ENCODE results near the gene TXNDC16. TPM values are rescaled to one million over a fixed set of nuclear protein-coding genes. Genes with fewer than 3 reads are reported as not detected.
A peak's percentile ranks its signal among the peaks of the same experiment; 100 is the strongest.

TXNDC16 gene
- total RNA-seq, 4 donors from 2014 or later, result 3.7 to 14.1 (median 7.4) TPM

- Histone ChIP-seq H3K27ac (no peak overlapping the region), H3K4me1 (peaks cover 0 to 5% of the 10 kb centered on the region in 2 donors), H3K36me3 (no peaks in the 10 kb centered on the region), H3K27me3 (no peaks in the 10 kb centered on the region), H3K4me3 (replicated peaks in 1 of 3) (no peak overlapping the region), H3K9me3 (no peaks in the 10 kb centered on the region)
- DNase-seq, result no peak
- WGBS, 2 donors, result 96 to 99% methylated on average over 2 of the region's 2 CpGs
- TF ChIP-seq CTCF (IDR thresholded peaks at IDR 0.05) (no peak), POLR2A (IDR thresholded peaks at IDR 0.05) (no peak)
- intact Hi-C loops (cut with DNase I), result no loop called here
Observed at GRCh38 chr14:52558688-52559087, 6.4 kb upstream of the TXNDC16 start.

GRCh38 chr14:52553671-52554575 is 1.6 kb upstream of the TXNDC16 start:
- intact Hi-C loops (cut with DNase I), result loop anchor here (5.0 kb wide), 1 partner anchor 148 kb away; no protein-coding TSS in a partner anchor
- 6 to 7% methylated on average over 19 to 21 of the region's 22 CpGs for WGBS, 2 donors
- Histone ChIP-seq H3K36me3 (no peaks in the 10 kb centered on the region), H3K27ac (peak overlapping the region in 2 of 3 donors; percentile 83 to 85), H3K27me3 (no peaks in the 10 kb centered on the region), H3K4me1 (peaks cover 8 to 10% of the 10 kb centered on the region in 2 donors), H3K4me3 (replicated peaks in 1 of 3) (peak overlapping the region; percentile 22 to 62 (median 42)), H3K9me3 (no peaks in the 10 kb centered on the region)
- peak; percentile 89 to 90 for DNase-seq
- TF ChIP-seq POLR2A (IDR thresholded peaks at IDR 0.05) (peak in 1 of 2 donors; percentile 64), CTCF (IDR thresholded peaks at IDR 0.05) (peak in 1 of 6 experiments; percentile 9)

GRCh38 chr14:52553002-52553670 is 831 bp upstream of the TXNDC16 start:
- TF ChIP-seq POLR2A (IDR thresholded peaks at IDR 0.05), result peak in 1 of 2 donors; percentile 25
- no peak for TF ChIP-seq CTCF (IDR thresholded peaks at IDR 0.05)
- no peaks in the 10 kb centered on the region for H3K27me3 ChIP-seq
- H3K4me1 ChIP-seq, result peaks cover 8 to 10% of the 10 kb centered on the region in 2 donors
- 0 to 1% methylated on average over 26 to 29 of the region's 69 CpGs for WGBS, 2 donors
- no peaks in the 10 kb centered on the region for H3K9me3 ChIP-seq
- H3K27ac ChIP-seq, result peak overlapping the region; percentile 48 to 85 (median 83)
- DNase-seq, result peak; percentile 28 to 39
- H3K4me3 ChIP-seq (replicated peaks in 1 of 3), result peak overlapping the region; percentile 22 to 62 (median 42)
- H3K36me3 ChIP-seq, result no peaks in the 10 kb centered on the region
- intact Hi-C loops (cut with DNase I), result loop anchor here (5.0 kb wide), 1 partner anchor 149 kb away; no protein-coding TSS in a partner anchor

GRCh38 chr14:52551696-52552062 is 626 bp downstream of the TXNDC16 start:
- intact Hi-C loops (cut with DNase I), result loop anchor here (5.0 kb wide), 1 partner anchor 151 kb away; no protein-coding TSS in a partner anchor
- Histone ChIP-seq H3K4me1 (peaks cover 8 to 10% of the 10 kb centered on the region in 2 donors), H3K27me3 (no peaks in the 10 kb centered on the region), H3K9me3 (no peaks in the 10 kb centered on the region), H3K27ac (peak overlapping the region; percentile 71 to 93 (median 90)), H3K4me3 (replicated peaks in 1 of 3) (peak overlapping the region; percentile 31 to 87 (median 57)), H3K36me3 (no peaks in the 10 kb centered on the region)
- WGBS, 2 donors, result 1 to 2% methylated on average over 8 of the region's 8 CpGs
- DNase-seq, result peak; percentile 6 to 9
- no peak for TF ChIP-seq POLR2A (IDR thresholded peaks at IDR 0.05)
- TF ChIP-seq CTCF (IDR thresholded peaks at IDR 0.05), result no peak
